Activated B cell treated with CpG ODN at 0.5 μM for 24 hours (primary cell): ENCODE measurements around the gene OSBPL8. TPM values are rescaled to one million over a fixed set of nuclear protein-coding genes. Genes with fewer than 3 reads are reported as not detected.
A peak's percentile ranks its signal among the peaks of the same experiment; 100 is the strongest.

ENCODE experiments used
- ATAC-seq: fragments of 200-7000 bp; cut with Tn5 transposase; one replicate; pipeline ENCODE4 v1.10.0; 2021; ENCODE audit warnings: low read depth, mild to moderate bottlenecking, moderate library complexity
- CTCF ChIA-PET: fragments of 350-600 bp; sonication (Branson Sonifier 250); formaldehyde crosslinking; loops from one replicate; lab custom pipeline; 2021; ENCODE audit warnings: antibody characterized with exemption; lab: Charles Lee
- POLR2A ChIA-PET: fragments of 350-600 bp; sonication (Branson Sonifier 250); formaldehyde crosslinking; loops from one replicate; lab custom pipeline; 2021; ENCODE audit warnings: antibody characterized with exemption; lab: Charles Lee
- DNase-seq: peaks from one replicate; pipeline ENCODE4 v3.0.0; 2022
- H3K27ac Mint-ChIP-seq: one replicate; pipeline ENCODE4 v1.8.0; 2020; ENCODE audit warnings: mixed read lengths
- H3K27me3 Mint-ChIP-seq: one replicate; pipeline ENCODE4 v1.8.0; 2021; ENCODE audit warnings: mixed read lengths
- H3K36me3 Mint-ChIP-seq: one replicate; pipeline ENCODE4 v1.8.0; 2021; ENCODE audit warnings: low read depth, mixed read lengths
- H3K4me1 Mint-ChIP-seq: one replicate; pipeline ENCODE4 v1.8.0; 2021; ENCODE audit warnings: mixed read lengths
- H3K4me3 Mint-ChIP-seq: one replicate; pipeline ENCODE4 v1.8.0; 2020; ENCODE audit warnings: mild to moderate bottlenecking, mixed read lengths
- H3K9me3 Mint-ChIP-seq: one replicate; pipeline ENCODE4 v1.8.0; 2020; ENCODE audit warnings: mixed read lengths
- CTCF ChIP-seq: fragments of 200-600 bp; IDR thresholded peaks from one replicate; pipeline ENCODE4 v1.8.0; 2022; ENCODE audit warnings: antibody characterized with exemption, mild to moderate bottlenecking
- intact Hi-C: fragments of 100-400 bp; cut with micrococcal nuclease; formaldehyde crosslinking; loops from one replicate; pipeline ENCODE4 v1.15.1; 2024
- total RNA-seq: library from RNA; stranded (reverse); gene quantifications from 2 replicates; pipeline ENCODE4 v1.2.3, GENCODE V29; 2022

OSBPL8 gene
- total RNA-seq, 1 donor from 2014 or later, result 79.6 TPM

- Mint-ChIP-seq H3K27ac (no peak overlapping the region), H3K4me3 (no peak overlapping the region), H3K9me3 (no peaks in the 10 kb centered on the region), H3K36me3 (peaks cover 31% of the 10 kb centered on the region), H3K27me3 (no peaks in the 10 kb centered on the region), H3K4me1 (peaks cover 32% of the 10 kb centered on the region)
- no peak for DNase-seq
- intact Hi-C loops, result loop anchor here (2.0 to 5.0 kb wide), 2 partner anchors 15 to 43 kb away; no protein-coding TSS in a partner anchor
- TF ChIP-seq CTCF, result no peak
- ChIA-PET POLR2A (no interaction called here), CTCF (no interaction called here)
- ATAC-seq, result no peak
Observed at GRCh38 chr12:76445462-76445861, 114.1 kb downstream of the OSBPL8 start.

GRCh38 chr12:76444408-76444984 is 115.1 kb downstream of the OSBPL8 start:
- POLR2A ChIA-PET, result no interaction called here
- H3K4me1 Mint-ChIP-seq, result peaks cover 34% of the 10 kb centered on the region

GRCh38 chr12:76441016-76441415 is 118.6 kb downstream of the OSBPL8 start:
- ChIA-PET POLR2A (interaction anchor here (1.4 kb wide), 1 partner anchor 93 kb away, joined by 3 read pairs; the partner anchor contains the start of gene BBS10), CTCF (no interaction called here)
- intact Hi-C loops, result no loop called here
- Mint-ChIP-seq H3K27me3 (no peaks in the 10 kb centered on the region), H3K27ac (no peak overlapping the region), H3K9me3 (no peaks in the 10 kb centered on the region), H3K4me3 (peak overlapping the region; percentile 42), H3K36me3 (peaks cover 27% of the 10 kb centered on the region), H3K4me1 (peaks cover 32% of the 10 kb centered on the region)
- ATAC-seq (no peak), DNase-seq (no peak)
- no peak for TF ChIP-seq CTCF

More at GRCh38 chr12:76444408-76444984, 115.1 kb downstream of the OSBPL8 start:
- DNase-seq, result no peak
- CTCF ChIA-PET, result interaction anchor here (0.6 kb wide), 1 partner anchor 388 kb away, joined by 4 read pairs; no protein-coding TSS in a partner anchor
- Mint-ChIP-seq H3K36me3 (peaks cover 24% of the 10 kb centered on the region), H3K9me3 (no peaks in the 10 kb centered on the region), H3K27ac (no peak overlapping the region), H3K4me3 (no peak overlapping the region), H3K27me3 (no peaks in the 10 kb centered on the region)
- intact Hi-C loops, result loop anchor here (2.0 kb wide), 1 partner anchor 14 kb away; no protein-coding TSS in a partner anchor
- no peak for ATAC-seq
- TF ChIP-seq CTCF, result no peak

GRCh38 chr12:76432733-76433132 is 126.8 kb downstream of the OSBPL8 start:
- Mint-ChIP-seq H3K9me3 (peaks cover 27% of the 10 kb centered on the region), H3K4me1 (peaks cover 9% of the 10 kb centered on the region), H3K4me3 (no peak overlapping the region), H3K27ac (no peak overlapping the region), H3K27me3 (no peaks in the 10 kb centered on the region), H3K36me3 (peaks cover 64% of the 10 kb centered on the region)
- DNase-seq (no peak), ATAC-seq (no peak)
- intact Hi-C loops, result no loop called here
- POLR2A ChIA-PET, result no interaction called here
- CTCF ChIA-PET, result no interaction called here
- no peak for TF ChIP-seq CTCF

- ChIA-PET POLR2A (no interaction called here), CTCF (no interaction called here)
- no peak for DNase-seq
- no peak overlapping the region for H3K27ac Mint-ChIP-seq
- intact Hi-C loops, result no loop called here
- H3K9me3 Mint-ChIP-seq, result peaks cover 28% of the 10 kb centered on the region
- peaks cover 56% of the 10 kb centered on the region for H3K36me3 Mint-ChIP-seq
- H3K4me3 Mint-ChIP-seq, result no peak overlapping the region
- ATAC-seq, result no peak
- H3K27me3 Mint-ChIP-seq, result no peaks in the 10 kb centered on the region
- no peak for TF ChIP-seq CTCF
- peaks cover 13% of the 10 kb centered on the region for H3K4me1 Mint-ChIP-seq
Observed at GRCh38 chr12:76428117-76428516, 131.5 kb downstream of the OSBPL8 start.
